ENCODE data around the gene MCRIP2. TPM values are rescaled to one million over a fixed set of nuclear protein-coding genes. Genes with fewer than 3 reads are reported as not detected.
A peak's percentile ranks its signal among the peaks of the same experiment; 100 is the strongest.

The MCRIP2 gene
- total and polyA plus RNA-seq, 2 experiments from 2014 or later = 64.3 to 67.7 TPM

DNA sequence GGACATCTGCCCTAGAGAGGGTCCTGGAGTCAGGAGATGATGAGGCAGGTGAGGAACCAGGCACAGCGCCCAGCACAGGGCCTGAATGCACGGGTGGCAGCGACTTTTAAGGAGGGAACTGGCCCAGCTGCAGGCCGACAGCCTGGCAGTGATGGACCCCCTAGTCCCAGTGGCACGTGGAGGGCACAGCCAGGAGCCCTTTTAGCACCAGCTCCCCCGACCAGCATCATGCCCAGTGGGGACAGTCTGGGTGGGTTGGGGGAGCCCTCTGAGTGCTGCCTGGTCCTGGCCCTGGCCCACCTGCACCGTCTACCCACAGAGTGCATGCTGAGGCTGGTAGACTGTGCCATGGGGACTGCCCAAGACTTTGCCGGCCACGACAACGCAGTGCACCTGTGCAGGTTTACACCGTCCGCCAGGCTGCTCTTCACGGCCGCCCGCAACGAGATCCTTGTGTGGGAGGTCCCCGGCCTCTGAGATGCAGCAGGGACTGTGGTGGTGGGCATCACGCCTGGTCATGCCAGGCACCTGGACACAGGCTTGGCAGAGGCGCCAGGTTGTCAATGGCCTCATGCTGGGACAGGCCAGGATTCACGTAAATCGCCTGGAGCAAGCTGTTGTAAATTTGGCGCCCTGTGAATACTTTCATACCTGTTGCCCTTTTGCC is 25.6 kb downstream of the MCRIP2 start:
- peaks cover 16% of the 10 kb centered on the region for H3K79me2 ChIP-seq (replicated peaks; ENCODE audit: insufficient read depth)
- H3K4me3 Mint-ChIP-seq = peak overlapping the region; percentile 71; the same call in 2 of the 3 replicates
- no peaks in the 10 kb centered on the region for H3K9me2 ChIP-seq (ENCODE audit: insufficient read depth)
- H3K4me1 Mint-ChIP-seq = no peaks in the 10 kb centered on the region
- H3K27me3 Mint-ChIP-seq (ENCODE audit: insufficient read depth, low read depth, poor library complexity) = peaks cover 4% of the 10 kb centered on the region
- no peaks in the 10 kb centered on the region; the same call in 1 of the 2 replicates for H4K20me1 ChIP-seq (replicated peaks; ENCODE audit: insufficient read depth)
- H3F3A ChIP-seq (replicated peaks; ENCODE audit: low read depth) = peaks cover 6% of the 10 kb centered on the region; the same call in 1 of the 2 replicates
- H3K4me3 ChIP-seq = peak overlapping the region; percentile 91; the same call in 1 of the 2 replicates
- TF ChIP-seq, protein P1, sequence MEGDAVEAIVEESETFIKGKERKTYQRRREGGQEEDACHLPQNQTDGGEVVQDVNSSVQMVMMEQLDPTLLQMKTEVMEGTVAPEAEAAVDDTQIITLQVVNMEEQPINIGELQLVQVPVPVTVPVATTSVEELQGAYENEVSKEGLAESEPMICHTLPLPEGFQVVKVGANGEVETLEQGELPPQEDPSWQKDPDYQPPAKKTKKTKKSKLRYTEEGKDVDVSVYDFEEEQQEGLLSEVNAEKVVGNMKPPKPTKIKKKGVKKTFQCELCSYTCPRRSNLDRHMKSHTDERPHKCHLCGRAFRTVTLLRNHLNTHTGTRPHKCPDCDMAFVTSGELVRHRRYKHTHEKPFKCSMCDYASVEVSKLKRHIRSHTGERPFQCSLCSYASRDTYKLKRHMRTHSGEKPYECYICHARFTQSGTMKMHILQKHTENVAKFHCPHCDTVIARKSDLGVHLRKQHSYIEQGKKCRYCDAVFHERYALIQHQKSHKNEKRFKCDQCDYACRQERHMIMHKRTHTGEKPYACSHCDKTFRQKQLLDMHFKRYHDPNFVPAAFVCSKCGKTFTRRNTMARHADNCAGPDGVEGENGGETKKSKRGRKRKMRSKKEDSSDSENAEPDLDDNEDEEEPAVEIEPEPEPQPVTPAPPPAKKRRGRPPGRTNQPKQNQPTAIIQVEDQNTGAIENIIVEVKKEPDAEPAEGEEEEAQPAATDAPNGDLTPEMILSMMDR (conservative IDR thresholded peaks at IDR 0.05; ENCODE audit: low read depth in 2 of 2) = no peak
- TF ChIP-seq, protein P2, sequence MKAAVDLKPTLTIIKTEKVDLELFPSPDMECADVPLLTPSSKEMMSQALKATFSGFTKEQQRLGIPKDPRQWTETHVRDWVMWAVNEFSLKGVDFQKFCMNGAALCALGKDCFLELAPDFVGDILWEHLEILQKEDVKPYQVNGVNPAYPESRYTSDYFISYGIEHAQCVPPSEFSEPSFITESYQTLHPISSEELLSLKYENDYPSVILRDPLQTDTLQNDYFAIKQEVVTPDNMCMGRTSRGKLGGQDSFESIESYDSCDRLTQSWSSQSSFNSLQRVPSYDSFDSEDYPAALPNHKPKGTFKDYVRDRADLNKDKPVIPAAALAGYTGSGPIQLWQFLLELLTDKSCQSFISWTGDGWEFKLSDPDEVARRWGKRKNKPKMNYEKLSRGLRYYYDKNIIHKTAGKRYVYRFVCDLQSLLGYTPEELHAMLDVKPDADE (IDR thresholded peaks at IDR 0.05) = no peak
- no peak for TF ChIP-seq ZNF331 (CRISPR knock-in tag; IDR thresholded peaks at IDR 0.05; ENCODE audit: low read depth)
- TF ChIP-seq POLR2AphosphoS5 (IDR thresholded peaks at IDR 0.05; ENCODE audit: low read depth) = no peak
- no peak for TF ChIP-seq CREB1 (CRISPR knock-in tag; IDR thresholded peaks at IDR 0.05; ENCODE audit: low read depth)
- no peak for TF ChIP-seq ZNF114 (CRISPR knock-in tag; IDR thresholded peaks at IDR 0.05)
- H3K4me2 ChIP-seq = no peak overlapping the region
- H3K27ac Mint-ChIP-seq = no peak overlapping the region; the same call in 1 of the 2 replicates
- H3K36me3 Mint-ChIP-seq (ENCODE audit: low read depth) = peaks cover 23% of the 10 kb centered on the region
- no peak overlapping the region for H2AFZ ChIP-seq
- ATAC-seq = no peak
- H3K36me3 ChIP-seq (ENCODE audit: insufficient read depth) = peaks cover 11% of the 10 kb centered on the region; the same call in 1 of the 2 replicates
- 0 out of 2 replicates have a peak overlapping the region, but pooled peaks have one; percentile 45 for H3K27ac ChIP-seq (ENCODE audit: low read depth)
- no peak for DNase-seq (ENCODE audit: low spot score)
- no peaks in the 10 kb centered on the region; the same call in 2 of the 3 replicates for H3K9me3 Mint-ChIP-seq
- H3K27me3 ChIP-seq (ENCODE audit: insufficient read depth) = no peaks in the 10 kb centered on the region
- H3K4me1 ChIP-seq (ENCODE audit: insufficient read depth) = no peaks in the 10 kb centered on the region

DNA sequence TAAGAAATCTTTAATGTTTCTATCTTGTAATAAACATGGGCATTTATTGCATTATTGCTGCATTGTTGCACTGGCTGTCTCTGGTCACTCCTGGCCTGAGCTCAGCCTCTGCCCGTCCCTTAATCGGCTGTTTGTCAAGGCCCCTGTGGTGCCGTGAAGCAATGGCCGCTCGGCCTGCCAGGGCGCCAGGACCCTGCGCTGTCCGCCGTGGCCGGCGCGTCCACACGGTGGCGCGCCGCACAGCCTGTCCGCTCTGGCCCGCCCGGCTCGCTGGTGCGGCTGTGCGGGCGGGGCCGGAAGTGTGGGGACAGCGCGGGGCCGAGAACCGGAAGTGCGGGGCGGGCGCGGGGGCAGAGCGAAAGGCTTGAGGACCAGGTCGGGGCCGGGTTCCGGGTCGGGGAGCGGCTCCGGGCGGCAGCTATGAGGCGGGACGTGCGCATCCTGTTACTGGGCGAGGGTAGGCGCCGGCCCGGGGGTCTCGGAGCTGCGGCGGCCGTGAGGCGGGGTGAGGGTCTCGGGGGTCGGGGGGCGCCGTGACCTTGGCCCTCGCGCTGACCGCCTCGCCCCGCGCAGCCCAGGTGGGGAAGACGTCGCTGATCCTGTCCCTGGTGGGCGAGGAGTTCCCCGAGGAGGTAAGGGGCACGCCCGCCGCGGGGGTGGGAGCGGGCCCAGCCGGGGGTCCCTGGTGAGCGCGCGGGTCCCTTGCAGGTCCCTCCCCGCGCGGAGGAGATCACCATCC is 26.3 kb downstream of the MCRIP2 start, which contains the start of gene RHOT2:
RHOT2 (plus strand) TSS at position 353 of the 739 bp plus-strand sequence; CDS start at position 421, 68 bp downstream.
- H3K4me3 ChIP-seq = peak within 1 kb of the TSS; percentile 91
- H3K36me3 ChIP-seq (ENCODE audit: insufficient read depth) = peaks cover 11% of the 10 kb centered on the region; the same call in 1 of the 2 replicates
- Mint-ChIP-seq H3K36me3 (ENCODE audit: low read depth) (peaks cover 26% of the 10 kb centered on the region), H3K27me3 (ENCODE audit: insufficient read depth, low read depth, poor library complexity) (peaks cover 2% of the 10 kb centered on the region), H3K27ac (no peak within 1 kb of the TSS; the same call in 1 of the 2 replicates), H3K4me3 (peak within 1 kb of the TSS; percentile 71), H3K4me1 (no peaks in the 10 kb centered on the region), H3K9me3 (no peaks in the 10 kb centered on the region; the same call in 2 of the 3 replicates)
- DNase-seq (ENCODE audit: low spot score) = peak; percentile 97
- no peaks in the 10 kb centered on the region for H3K4me1 ChIP-seq (ENCODE audit: insufficient read depth)
- H3F3A ChIP-seq (replicated peaks; ENCODE audit: low read depth) = peaks cover 7% of the 10 kb centered on the region; the same call in 1 of the 2 replicates
- H3K27ac ChIP-seq (ENCODE audit: low read depth) = 0 out of 2 replicates have a peak within 1 kb of the TSS, but pooled peaks have one; percentile 45
- H3K9me2 ChIP-seq (ENCODE audit: insufficient read depth) = no peaks in the 10 kb centered on the region
- peaks cover 16% of the 10 kb centered on the region for H3K79me2 ChIP-seq (replicated peaks; ENCODE audit: insufficient read depth)
- peak; percentile 93 for ATAC-seq
- H2AFZ ChIP-seq = no peak within 1 kb of the TSS
- no peaks in the 10 kb centered on the region for H3K27me3 ChIP-seq (ENCODE audit: insufficient read depth)
- peaks cover 3% of the 10 kb centered on the region for H4K20me1 ChIP-seq (replicated peaks; ENCODE audit: insufficient read depth)
- H3K4me2 ChIP-seq = peak within 1 kb of the TSS; percentile 88
- TF ChIP-seq JUNB (IDR thresholded peaks at IDR 0.05; ENCODE audit: unreplicated experiment) (no peak), EZH2 (IDR thresholded peaks at IDR 0.05; ENCODE audit: low read depth, unreplicated experiment) (no peak), ZNF114 (CRISPR knock-in tag; IDR thresholded peaks at IDR 0.05) (no peak), STAT1 (IDR thresholded peaks at IDR 0.05; ENCODE audit: unreplicated experiment) (no peak), CREB1 (CRISPR knock-in tag; IDR thresholded peaks at IDR 0.05; ENCODE audit: low read depth) (peak; percentile 73), ZNF331 (CRISPR knock-in tag; IDR thresholded peaks at IDR 0.05; ENCODE audit: low read depth) (no peak)
- TF ChIP-seq, protein P3, sequence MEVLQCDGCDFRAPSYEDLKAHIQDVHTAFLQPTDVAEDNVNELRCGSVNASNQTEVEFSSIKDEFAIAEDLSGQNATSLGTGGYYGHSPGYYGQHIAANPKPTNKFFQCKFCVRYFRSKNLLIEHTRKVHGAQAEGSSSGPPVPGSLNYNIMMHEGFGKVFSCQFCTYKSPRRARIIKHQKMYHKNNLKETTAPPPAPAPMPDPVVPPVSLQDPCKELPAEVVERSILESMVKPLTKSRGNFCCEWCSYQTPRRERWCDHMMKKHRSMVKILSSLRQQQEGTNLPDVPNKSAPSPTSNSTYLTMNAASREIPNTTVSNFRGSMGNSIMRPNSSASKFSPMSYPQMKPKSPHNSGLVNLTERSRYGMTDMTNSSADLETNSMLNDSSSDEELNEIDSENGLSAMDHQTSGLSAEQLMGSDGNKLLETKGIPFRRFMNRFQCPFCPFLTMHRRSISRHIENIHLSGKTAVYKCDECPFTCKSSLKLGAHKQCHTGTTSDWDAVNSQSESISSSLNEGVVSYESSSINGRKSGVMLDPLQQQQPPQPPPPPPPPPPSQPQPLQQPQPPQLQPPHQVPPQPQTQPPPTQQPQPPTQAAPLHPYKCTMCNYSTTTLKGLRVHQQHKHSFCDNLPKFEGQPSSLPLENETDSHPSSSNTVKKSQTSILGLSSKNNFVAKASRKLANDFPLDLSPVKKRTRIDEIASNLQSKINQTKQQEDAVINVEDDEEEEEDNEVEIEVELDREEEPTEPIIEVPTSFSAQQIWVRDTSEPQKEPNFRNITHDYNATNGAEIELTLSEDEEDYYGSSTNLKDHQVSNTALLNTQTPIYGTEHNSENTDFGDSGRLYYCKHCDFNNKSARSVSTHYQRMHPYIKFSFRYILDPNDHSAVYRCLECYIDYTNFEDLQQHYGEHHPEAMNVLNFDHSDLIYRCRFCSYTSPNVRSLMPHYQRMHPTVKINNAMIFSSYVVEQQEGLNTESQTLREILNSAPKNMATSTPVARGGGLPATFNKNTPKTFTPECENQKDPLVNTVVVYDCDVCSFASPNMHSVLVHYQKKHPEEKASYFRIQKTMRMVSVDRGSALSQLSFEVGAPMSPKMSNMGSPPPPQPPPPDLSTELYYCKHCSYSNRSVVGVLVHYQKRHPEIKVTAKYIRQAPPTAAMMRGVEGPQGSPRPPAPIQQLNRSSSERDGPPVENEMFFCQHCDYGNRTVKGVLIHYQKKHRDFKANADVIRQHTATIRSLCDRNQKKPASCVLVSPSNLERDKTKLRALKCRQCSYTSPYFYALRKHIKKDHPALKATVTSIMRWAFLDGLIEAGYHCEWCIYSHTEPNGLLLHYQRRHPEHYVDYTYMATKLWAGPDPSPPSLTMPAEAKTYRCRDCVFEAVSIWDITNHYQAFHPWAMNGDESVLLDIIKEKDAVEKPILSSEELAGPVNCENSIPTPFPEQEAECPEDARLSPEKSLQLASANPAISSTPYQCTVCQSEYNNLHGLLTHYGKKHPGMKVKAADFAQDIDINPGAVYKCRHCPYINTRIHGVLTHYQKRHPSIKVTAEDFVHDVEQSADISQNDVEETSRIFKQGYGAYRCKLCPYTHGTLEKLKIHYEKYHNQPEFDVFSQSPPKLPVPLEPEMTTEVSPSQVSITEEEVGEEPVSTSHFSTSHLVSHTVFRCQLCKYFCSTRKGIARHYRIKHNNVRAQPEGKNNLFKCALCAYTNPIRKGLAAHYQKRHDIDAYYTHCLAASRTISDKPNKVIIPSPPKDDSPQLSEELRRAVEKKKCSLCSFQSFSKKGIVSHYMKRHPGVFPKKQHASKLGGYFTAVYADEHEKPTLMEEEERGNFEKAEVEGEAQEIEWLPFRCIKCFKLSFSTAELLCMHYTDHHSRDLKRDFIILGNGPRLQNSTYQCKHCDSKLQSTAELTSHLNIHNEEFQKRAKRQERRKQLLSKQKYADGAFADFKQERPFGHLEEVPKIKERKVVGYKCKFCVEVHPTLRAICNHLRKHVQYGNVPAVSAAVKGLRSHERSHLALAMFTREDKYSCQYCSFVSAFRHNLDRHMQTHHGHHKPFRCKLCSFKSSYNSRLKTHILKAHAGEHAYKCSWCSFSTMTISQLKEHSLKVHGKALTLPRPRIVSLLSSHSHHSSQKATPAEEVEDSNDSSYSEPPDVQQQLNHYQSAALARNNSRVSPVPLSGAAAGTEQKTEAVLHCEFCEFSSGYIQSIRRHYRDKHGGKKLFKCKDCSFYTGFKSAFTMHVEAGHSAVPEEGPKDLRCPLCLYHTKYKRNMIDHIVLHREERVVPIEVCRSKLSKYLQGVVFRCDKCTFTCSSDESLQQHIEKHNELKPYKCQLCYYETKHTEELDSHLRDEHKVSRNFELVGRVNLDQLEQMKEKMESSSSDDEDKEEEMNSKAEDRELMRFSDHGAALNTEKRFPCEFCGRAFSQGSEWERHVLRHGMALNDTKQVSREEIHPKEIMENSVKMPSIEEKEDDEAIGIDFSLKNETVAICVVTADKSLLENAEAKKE (CRISPR knock-in tag; IDR thresholded peaks at IDR 0.05) = no peak

Data from GM23338 (cell line).